ENCODE results near the gene RPL38. TPM values are rescaled to one million over a fixed set of nuclear protein-coding genes. Genes with fewer than 3 reads are reported as not detected.

RPL38 gene
- total RNA-seq, 1 donor from 2014 or later: 625 TPM

- DNase-seq: no peak
Observed at GRCh38 chr17:74211141-74211911, 7.8 kb downstream of the RPL38 start.

DNA sequence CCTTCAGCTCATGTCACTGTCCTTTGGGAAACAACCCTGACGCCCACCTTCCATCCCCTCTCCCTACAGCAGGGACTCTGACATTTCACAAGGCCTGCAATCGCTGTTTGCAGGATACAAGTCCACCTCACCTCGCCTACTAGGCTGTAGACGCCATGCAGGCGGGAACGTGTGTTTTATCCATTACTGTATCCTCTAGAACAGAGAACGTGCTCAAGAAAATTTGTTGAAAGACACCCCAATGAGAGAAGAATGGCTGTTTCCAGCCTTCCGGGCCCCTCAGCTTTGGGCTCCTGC, 8.4 kb downstream of the RPL38 start:
- DNase-seq: no peak

DNA sequence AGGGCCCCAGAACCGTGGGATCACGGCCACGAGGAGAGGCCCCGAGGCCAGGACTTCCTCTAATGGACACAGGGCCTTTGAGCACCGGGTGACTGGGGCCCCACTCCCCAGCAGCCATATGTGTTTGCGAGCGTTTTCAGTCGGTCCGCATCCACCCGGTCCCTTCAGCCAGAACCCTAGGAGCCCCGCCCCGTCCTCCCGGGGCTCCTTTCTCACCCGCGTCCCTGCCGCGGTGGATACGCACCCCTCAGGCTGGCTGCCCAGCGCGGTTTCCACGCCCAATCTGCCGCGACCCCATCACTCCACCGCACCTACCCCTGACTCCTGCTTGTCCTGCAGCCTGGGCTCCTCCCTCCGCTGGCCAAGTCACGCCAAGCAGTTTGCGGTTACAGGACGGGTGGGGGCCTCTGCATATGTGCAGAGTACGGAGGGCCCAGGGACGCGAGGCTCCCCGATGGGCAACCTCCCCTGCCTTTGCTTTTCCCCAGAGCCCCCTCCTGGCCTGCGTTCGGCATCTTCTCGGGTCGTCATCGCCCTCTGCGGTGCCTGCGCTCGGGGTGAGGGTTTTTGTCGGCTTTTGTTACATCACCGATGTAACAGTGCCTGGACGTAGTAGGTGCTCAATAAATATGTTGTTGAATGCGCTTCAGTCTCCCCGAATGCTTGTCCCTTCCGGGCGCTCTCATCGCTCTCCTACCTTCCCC, 8.9 kb downstream of the RPL38 start:
- DNase-seq: no peak

GRCh38 chr17:74212913-74213791, 9.7 kb downstream of the RPL38 start, which contains the start of gene TTYH2:
TTYH2 (plus strand) TSS chr17:74213571; CDS start chr17:74213588, 17 bp downstream.
- DNase-seq: peak; percentile 66

GRCh38 chr17:74213861-74214391, 10.4 kb downstream of the RPL38 start:
- no peak for DNase-seq

GRCh38 chr17:74214484-74215341, 11.2 kb downstream of the RPL38 start:
- no peak for DNase-seq

GRCh38 chr17:74215342-74215727, 11.9 kb downstream of the RPL38 start:
- DNase-seq: no peak

DNA sequence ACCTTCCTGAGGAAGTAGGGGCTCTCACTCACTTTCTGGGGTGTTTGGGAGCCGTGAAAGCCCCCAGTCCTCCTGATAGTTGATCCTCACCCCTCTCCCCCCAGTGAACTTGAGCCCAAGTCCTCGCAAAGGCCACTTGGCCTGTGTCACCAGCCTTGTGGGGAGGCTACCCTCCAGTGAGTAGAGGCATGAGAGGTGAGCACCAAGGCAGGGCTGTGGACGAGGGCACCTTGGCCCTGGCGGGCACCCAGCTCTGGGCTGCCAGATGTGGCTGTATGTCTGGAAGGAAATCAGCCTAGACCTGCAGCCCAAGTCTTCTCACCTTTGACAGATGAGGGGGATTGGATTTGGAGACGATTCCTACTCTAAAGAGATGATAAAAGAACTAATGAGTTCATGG, 13.0 kb downstream of the RPL38 start:
- no peak for DNase-seq

DNA sequence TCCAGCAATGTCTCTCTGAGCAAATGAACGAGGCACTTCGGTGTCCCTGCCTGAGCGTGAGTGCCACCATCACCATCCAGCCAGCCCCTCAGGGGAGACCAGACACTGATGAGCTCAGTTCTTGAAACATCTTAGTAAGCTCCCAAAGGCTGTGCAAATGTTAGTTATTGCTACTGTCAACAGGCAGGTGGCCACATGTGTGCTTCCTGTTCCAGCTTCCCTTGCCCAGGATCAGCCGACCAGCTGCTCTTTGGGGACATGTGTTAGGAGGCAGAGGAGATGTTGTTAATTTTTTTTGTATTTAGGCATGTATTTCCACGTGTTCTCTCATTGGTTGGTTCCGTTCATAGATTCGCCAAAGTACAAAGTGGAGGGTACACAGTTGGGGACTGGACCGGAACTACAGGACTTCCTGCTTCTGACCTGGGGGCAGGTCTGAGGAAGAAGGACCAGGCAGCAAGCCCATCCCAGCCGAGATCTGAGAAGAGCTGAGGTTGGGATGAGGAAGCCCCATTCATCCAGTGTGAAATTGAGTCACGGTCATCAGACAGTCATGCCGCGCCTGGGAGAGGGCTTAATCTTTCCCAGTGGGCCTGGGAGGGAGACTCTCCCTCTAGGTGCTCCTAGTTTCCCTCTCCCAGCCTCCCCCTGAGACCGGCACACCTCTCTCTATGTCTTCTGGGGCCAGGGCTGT, 13.7 kb downstream of the RPL38 start:
- DNase-seq: no peak

DNA sequence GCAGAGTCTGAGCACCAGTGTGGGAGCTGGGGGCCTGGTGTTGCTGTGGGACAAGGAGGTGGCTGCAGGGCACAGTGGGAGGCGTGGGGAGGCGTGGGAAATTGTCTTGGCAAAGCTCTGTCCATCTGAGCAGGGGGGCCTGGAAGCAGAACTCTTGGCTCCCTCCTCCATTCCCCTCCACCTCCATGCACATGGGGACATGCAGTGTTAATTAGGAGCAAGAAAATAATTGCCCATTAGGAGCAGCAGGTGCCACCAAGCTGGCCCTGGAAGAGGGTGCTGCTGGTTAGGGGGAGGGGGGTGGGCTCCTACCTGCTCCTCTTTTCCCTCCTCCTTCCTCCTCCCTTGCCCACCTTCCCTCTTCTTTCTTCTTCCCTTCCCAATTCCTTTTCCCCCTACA, 14.4 kb downstream of the RPL38 start:
- no peak for DNase-seq

- DNase-seq: no peak
Observed at GRCh38 chr17:74218436-74218835, 15.0 kb downstream of the RPL38 start.

- DNase-seq: no peak
Observed at GRCh38 chr17:74219576-74220133, 16.2 kb downstream of the RPL38 start.

GRCh38 chr17:74220219-74220618, 16.7 kb downstream of the RPL38 start:
- no peak for DNase-seq

- DNase-seq: no peak
Observed at GRCh38 chr17:74220946-74221818, 17.7 kb downstream of the RPL38 start.

GRCh38 chr17:74222399-74222798, 18.9 kb downstream of the RPL38 start:
- DNase-seq: no peak

- DNase-seq: no peak
Observed at GRCh38 chr17:74223901-74224300, 20.4 kb downstream of the RPL38 start.

- no peak for DNase-seq
Observed at GRCh38 chr17:74224959-74225725, 21.7 kb downstream of the RPL38 start.

GRCh38 chr17:74226252-74226651, 22.8 kb downstream of the RPL38 start:
- no peak for DNase-seq
